H1 (cell line): Measurements from ENCODE around the gene CDH16. TPM values are rescaled to one million over a fixed set of nuclear protein-coding genes. Genes with fewer than 3 reads are reported as not detected.

Experiments
- CTCF ChIA-PET: fragments of 300-600 bp; sonication (Branson Sonifier 250); formaldehyde crosslinking; loops from one replicate; lab custom pipeline; 2021; ENCODE audit not compliant: partially characterized antibody; lab: Charles Lee
- POLR2A ChIA-PET: fragments of 300-600 bp; sonication (Branson Sonifier 250); formaldehyde crosslinking; loops from one replicate; lab custom pipeline; 2021; ENCODE audit warnings: inconsistent platforms; ENCODE audit not compliant: partially characterized antibody; lab: Charles Lee
- DNase-seq, 2 experiments: peaks; one replicate each; pipeline versions ENCODE4 v3.0.0 to v3.0.0-alpha.2; 2010 to 2022; ENCODE audit warnings: low spot score in 2 of 2, low read depth in 1 of 2, mixed read lengths in 1 of 2
- FAIRE-seq: peaks from 2 replicates; lab custom pipeline; 2011; peaks lifted over from hg19 to GRCh38; lab: Jason Lieb, UNC
- H2AFZ ChIP-seq: 2 replicates; pipeline ENCODE4 v1.8.1; 2012; ENCODE audit warnings: low read length, inconsistent platforms
- H2AK5ac ChIP-seq: 2 replicates; pipeline ENCODE4 v1.6.1; 2013; ENCODE audit warnings: low read depth, low read length
- H2BK120ac ChIP-seq: replicated peaks from 2 replicates; pipeline ENCODE3; 2013; ENCODE audit warnings: low read depth, low read length, inconsistent platforms
- H2BK12ac ChIP-seq: 2 replicates; pipeline ENCODE4 v1.6.1; 2013; ENCODE audit warnings: low read depth, low read length
- H2BK15ac ChIP-seq: 2 replicates; pipeline ENCODE4 v1.6.1; 2013; ENCODE audit warnings: low read length
- H2BK20ac ChIP-seq: 2 replicates; pipeline ENCODE4 v1.6.1; 2013; ENCODE audit warnings: low read length
- H2BK5ac ChIP-seq: 2 replicates; pipeline ENCODE4 v1.6.1; 2013; ENCODE audit warnings: low read depth, low read length
- H3K14ac ChIP-seq: 2 replicates; pipeline ENCODE4 v1.6.1; 2013; ENCODE audit warnings: inconsistent platforms; ENCODE audit not compliant: insufficient read length
- H3K18ac ChIP-seq: 2 replicates; pipeline ENCODE4 v1.6.1; 2013; ENCODE audit warnings: low read length; ENCODE audit errors: extremely low read depth
- H3K23ac ChIP-seq: 2 replicates; pipeline ENCODE4 v1.6.1; 2013; ENCODE audit warnings: inconsistent platforms; ENCODE audit not compliant: insufficient read length
- H3K23me2 ChIP-seq: 2 replicates; pipeline ENCODE4 v1.6.1; 2013; ENCODE audit warnings: low read depth, low read length
- H3K27ac ChIP-seq: 2 replicates; pipeline ENCODE4 v1.6.1; 2011; ENCODE audit warnings: low read depth, low read length, inconsistent platforms
- H3K27me3 ChIP-seq, 4 experiments: replicated peaks in 1 of 4; 1 replicate in 1 of 4; 2 replicates in 3 of 4; pipeline versions ENCODE4 v1.6.1 to v1.8.1; 2011 to 2013; ENCODE audit warnings: low read length in 3 of 4, mild to moderate bottlenecking in 3 of 4, inconsistent platforms in 2 of 4, mixed read lengths in 2 of 4, moderate library complexity in 1 of 4; ENCODE audit not compliant: control insufficient read depth in 3 of 4, insufficient read depth in 3 of 4; ENCODE audit errors: extremely low read depth in 1 of 4
- H3K36me3 ChIP-seq, 4 experiments: 2 replicates each; pipeline versions ENCODE4 v1.6.1 to v1.8.1; 2011 to 2013; ENCODE audit warnings: mild to moderate bottlenecking in 4 of 4, low read length in 3 of 4, moderate library complexity in 2 of 4, control low read depth in 1 of 4, inconsistent platforms in 1 of 4; ENCODE audit not compliant: insufficient read depth in 4 of 4, control insufficient read depth in 2 of 4
- H3K4ac ChIP-seq: replicated peaks from 2 replicates; pipeline ENCODE3; 2013; ENCODE audit warnings: low read length, low read depth, mixed read lengths, inconsistent platforms; ENCODE audit not compliant: insufficient read length
- H3K4me1 ChIP-seq, 4 experiments: replicated peaks in 1 of 4; 1 replicate in 1 of 4; 2 replicates in 3 of 4; pipeline versions ENCODE4 v1.6.1 to v1.8.1; 2011 to 2013; ENCODE audit warnings: low read length in 3 of 4, inconsistent platforms in 2 of 4, mixed read lengths in 1 of 4; ENCODE audit not compliant: insufficient read depth in 4 of 4, control insufficient read depth in 3 of 4
- H3K4me2 ChIP-seq, 2 experiments: 2 replicates each; pipeline versions ENCODE4 v1.6.1 to v1.8.1; 2011 to 2013; ENCODE audit warnings: low read depth in 2 of 2, low read length in 2 of 2, control low read depth in 1 of 2, inconsistent platforms in 1 of 2, mild to moderate bottlenecking in 1 of 2; ENCODE audit not compliant: insufficient read depth in 1 of 2
- H3K4me3 ChIP-seq, 4 experiments: fragments of 200-600, 300-600 bp in 1 of 4; sonication (generic), shearing (Covaris generic), sonication (Bioruptor Twin) in 1 of 4; 2 replicates each; pipeline versions ENCODE4 v1.5.1 to v1.8.1; 2011 to 2016; ENCODE audit warnings: low read length in 4 of 4, low read depth in 3 of 4, control low read depth in 2 of 4, inconsistent platforms in 2 of 4, mild to moderate bottlenecking in 2 of 4, mixed read lengths in 1 of 4, moderate library complexity in 1 of 4; ENCODE audit not compliant: insufficient read depth in 2 of 4; ENCODE audit errors: extremely low read depth in 1 of 4
- H3K56ac ChIP-seq: replicated peaks from 2 replicates; pipeline ENCODE3; 2013; ENCODE audit warnings: low read depth, mild to moderate bottlenecking, mixed read lengths, low read length, inconsistent platforms; ENCODE audit not compliant: insufficient read length
- H3K79me1 ChIP-seq: 2 replicates; pipeline ENCODE4 v1.6.1; 2013; ENCODE audit warnings: low read depth, low read length, control low read depth
- H3K79me2 ChIP-seq, 2 experiments: 2 replicates each; pipeline versions ENCODE4 v1.6.1 to v1.8.1; 2012 to 2013; ENCODE audit warnings: low read length in 2 of 2, mild to moderate bottlenecking in 2 of 2, inconsistent platforms in 1 of 2; ENCODE audit not compliant: insufficient read depth in 2 of 2, control insufficient read depth in 1 of 2
- H3K9ac ChIP-seq, 4 experiments: replicated peaks in 1 of 4; 1 replicate in 1 of 4; 2 replicates in 3 of 4; pipeline versions ENCODE4 v1.6.1 to v1.8.1; 2011 to 2013; ENCODE audit warnings: low read depth in 3 of 4, low read length in 3 of 4, control low read depth in 2 of 4, mild to moderate bottlenecking in 2 of 4, moderate library complexity in 2 of 4, inconsistent platforms in 1 of 4; ENCODE audit errors: extremely low read depth in 1 of 4
- H3K9me3 ChIP-seq, 2 experiments: 2 replicates each; pipeline versions ENCODE4 v1.6.1 to v1.8.1; 2012 to 2013; ENCODE audit warnings: mild to moderate bottlenecking in 2 of 2, moderate library complexity in 2 of 2, control low read depth in 1 of 2, inconsistent platforms in 1 of 2, low read depth in 1 of 2, low read length in 1 of 2, mixed read lengths in 1 of 2; ENCODE audit not compliant: insufficient read depth in 2 of 2
- H4K20me1 ChIP-seq, 2 experiments: replicated peaks in 1 of 2; 2 replicates each; pipeline versions ENCODE3 to v1.8.1; 2011 to 2013; ENCODE audit warnings: inconsistent platforms in 2 of 2, low read length in 2 of 2, mild to moderate bottlenecking in 1 of 2; ENCODE audit not compliant: insufficient read depth in 2 of 2, control insufficient read depth in 1 of 2
- H4K5ac ChIP-seq: 2 replicates; pipeline ENCODE4 v1.6.1; 2013; ENCODE audit warnings: low read length, low read depth, mixed read lengths, inconsistent platforms; ENCODE audit not compliant: insufficient read length
- H4K8ac ChIP-seq: 2 replicates; pipeline ENCODE4 v1.8.0; 2013; ENCODE audit warnings: mild to moderate bottlenecking, moderate library complexity, low read length, inconsistent platforms; ENCODE audit not compliant: insufficient read depth; ENCODE audit errors: extremely low read depth
- H4K91ac ChIP-seq: replicated peaks from 2 replicates; pipeline ENCODE3; 2013; ENCODE audit warnings: low read length, mixed read lengths, inconsistent platforms; ENCODE audit not compliant: insufficient read length
- CEBPB ChIP-seq: IDR thresholded peaks from 2 replicates; pipeline ENCODE4 v1.6.1; 2012; ENCODE audit warnings: low read depth, low read length
- E2F6 ChIP-seq: IDR thresholded peaks from 2 replicates; pipeline ENCODE4 v1.6.1; 2012; ENCODE audit warnings: inconsistent platforms
- KDM4A ChIP-seq: IDR thresholded peaks from one replicate; pipeline ENCODE4 v1.7.1; 2012; ENCODE audit warnings: low read depth, mild to moderate bottlenecking, moderate library complexity, low read length, inconsistent platforms; ENCODE audit not compliant: severe bottlenecking
- PHF8 ChIP-seq: fragments of 200-600 bp; sonication (generic); conservative IDR thresholded peaks from 2 replicates; pipeline ENCODE4 v1.7.1; 2012; ENCODE audit warnings: low read depth, mild to moderate bottlenecking, inconsistent platforms, low read length, moderate library complexity
- POLR2A ChIP-seq, 2 experiments: IDR thresholded peaks; 1 replicate in 1 of 2; 2 replicates in 1 of 2; pipeline ENCODE4 v1.6.1; 2011; ENCODE audit warnings: low read depth in 2 of 2, low read length in 2 of 2, mild to moderate bottlenecking in 2 of 2; ENCODE audit errors: control extremely low read depth in 1 of 2
- SAP30 ChIP-seq: fragments of 300-600 bp; sonication (generic); IDR thresholded peaks from 2 replicates; pipeline ENCODE4 v1.7.1; 2012; ENCODE audit warnings: low read length, moderate library complexity, mild to moderate bottlenecking, inconsistent platforms; ENCODE audit not compliant: insufficient read depth, insufficient replicate concordance
- SP2 ChIP-seq: IDR thresholded peaks from 2 replicates; pipeline ENCODE4 v1.6.1; 2012; ENCODE audit warnings: mild to moderate bottlenecking, low read length, inconsistent platforms
- SRF ChIP-seq: IDR thresholded peaks from 2 replicates; pipeline ENCODE4 v1.6.1; 2011; ENCODE audit warnings: mild to moderate bottlenecking, low read depth, low read length, moderate library complexity
- TAF7 ChIP-seq: optimal IDR thresholded peaks from 2 replicates; pipeline ENCODE3; 2011; ENCODE audit warnings: low read depth, mild to moderate bottlenecking, inconsistent platforms, low read length, moderate library complexity, borderline replicate concordance
- USF2 ChIP-seq: IDR thresholded peaks from 2 replicates; pipeline ENCODE4 v1.6.1; 2011; ENCODE audit warnings: low read length, improper control_type of control experiment
- WGBS, 2 experiments: shearing (Covaris generic) in 1 of 2; methylation state at CpG; one replicate each; pipeline versions ENCODE4 v1.1.6 to v1.1.7; 2013 to 2015; ENCODE audit warnings: low lambda C conversion rate in 2 of 2, mixed read lengths in 2 of 2, inconsistent platforms in 1 of 2, low coverage in 1 of 2, missing lambda C conversion rate in 1 of 2; ENCODE audit not compliant: insufficient replicate concordance in 2 of 2, insufficient coverage in 1 of 2, insufficient read length in 1 of 2; ENCODE audit errors: extremely low coverage in 1 of 2, missing lambda C conversion rate in 1 of 2; 5-methylcytosine and 5-hydroxymethylcytosine counted together
- polyA plus RNA-seq, 7 experiments: library from polyadenylated mRNA; depleted of rRNA in 3 of 7; stranded (reverse) in 5 of 7; unstranded in 2 of 7; fragments of >200 nt in 5 of 7; fragments of 200-250 nt in 2 of 7; gene quantifications; 1 replicate in 5 of 7; 2 replicates in 1 of 7; 4 replicates in 1 of 7; pipeline versions ENCODE4 v1.2.1 to v1.2.3, GENCODE V29; 2011 to 2013; ENCODE audit warnings: missing spikeins in 2 of 7, mixed read lengths in 2 of 7
- total RNA-seq: library from RNA; stranded (reverse); fragmentation: NEBNext Ultra II Directional; extraction: Animal tissue kit (Norgen Biotek cat#: 25700); gene quantifications from 2 replicates; pipeline ENCODE4 v1.2.1, GENCODE V29; 2021

Gene CDH16
- total and polyA plus RNA-seq, 2 of the 8 experiments (the other 6 are each of a cell fraction or from before 2014, with no cell fraction given): not detected

- no peak for FAIRE-seq
- no peak overlapping the region for H4K91ac ChIP-seq
- H2BK15ac ChIP-seq: no peak overlapping the region
- peaks cover 12% of the 10 kb centered on the region for H3K79me1 ChIP-seq
- CTCF ChIA-PET: interaction anchor here (1.3 to 42.0 kb wide), 4 partner anchors 10 to 30 kb away, joined by 4 to 1009 read pairs (median 5); partner anchors contain the start of genes CDH16 and RRAD
- H4K20me1 ChIP-seq: peaks cover 7 to 19% of the 10 kb centered on the region in 2 experiments
- no peak overlapping the region for H2AK5ac ChIP-seq
- no peak overlapping the region for H2BK120ac ChIP-seq
- H4K8ac ChIP-seq: 0 out of 2 replicates have a peak overlapping the region, but pooled peaks have one; percentile 18
- no peak overlapping the region for H3K18ac ChIP-seq
- WGBS, 2 experiments: 93% methylated on average over 12 of the region's 12 CpGs; no CpG with 5 or more reads in 1 of the 2 experiments
- no peak overlapping the region for H3K27ac ChIP-seq
- no peak overlapping the region for H3K14ac ChIP-seq
- H3K9ac ChIP-seq: no peak overlapping the region
- no peak overlapping the region for H2AFZ ChIP-seq
- no peak overlapping the region for H3K4me3 ChIP-seq
- no peaks in the 10 kb centered on the region for H3K9me3 ChIP-seq
- H3K36me3 ChIP-seq: peaks cover 10 to 34% (median 22%) of the 10 kb centered on the region in 4 experiments
- no peak overlapping the region for H2BK12ac ChIP-seq
- H3K4me2 ChIP-seq: no peak overlapping the region
- H3K4ac ChIP-seq: no peak overlapping the region
- no peak overlapping the region for H3K56ac ChIP-seq
- H3K79me2 ChIP-seq: peaks cover 0 to 30% of the 10 kb centered on the region in 2 experiments; a peak in 3 of 4 replicates
- POLR2A ChIA-PET: interaction anchor here (1.2 to 1.5 kb wide), 2 partner anchors 10 to 22 kb away, joined by 3 to 4 read pairs; no protein-coding TSS in a partner anchor
- H3K23me2 ChIP-seq: peaks cover 3% of the 10 kb centered on the region; the same call in 1 of the 2 replicates
- no peak for DNase-seq
- H3K4me1 ChIP-seq: peaks cover 0 to 5% (median under 1%) of the 10 kb centered on the region in 4 experiments; a peak in 3 of 7 replicates
- no peak overlapping the region for H2BK20ac ChIP-seq
- no peak overlapping the region for H3K23ac ChIP-seq
- no peak overlapping the region for H4K5ac ChIP-seq
- TF ChIP-seq E2F6 (no peak), SAP30 (no peak), PHF8 (no peak), CEBPB (no peak), TAF7 (no peak), SRF (no peak), KDM4A (no peak), POLR2A (IDR thresholded peaks at IDR 0.05; ENCODE audit: control extremely low read depth in 1 of 2, low read depth in 2 of 2, low read length in 2 of 2) (no peak), USF2 (no peak), SP2 (no peak)
- H3K27me3 ChIP-seq: no peaks in the 10 kb centered on the region
- H2BK5ac ChIP-seq: no peak overlapping the region
These were observed 33.2 kb downstream of the CDH16 start for GRCh38 chr16:66885491-66885890.
